HEK293 (cell line): Measurements from ENCODE around the gene MRNIP.

Experiments
- CTCF ChIA-PET: fragments of 350-600 bp; formaldehyde crosslinking; extraction: SDS; loops from one replicate; lab custom pipeline; 2021; ENCODE audit warnings: antibody characterized with exemption; lab: Yijun Ruan, JAX
- POLR2A ChIA-PET: fragments of 300-600 bp; formaldehyde crosslinking; extraction: SDS; loops from one replicate; lab custom pipeline; 2020; ENCODE audit warnings: antibody characterized with exemption, inconsistent platforms; lab: Yijun Ruan, JAX
- H3K27ac ChIP-seq: fragments of 200-500 bp; sonication (Bioruptor generic); 2 replicates; pipeline ENCODE4 v1.5.1; 2014; ENCODE audit warnings: low read depth, low read length, control low read depth, inconsistent platforms; ENCODE audit errors: extremely low read depth
- H3K36me3 ChIP-seq, 2 experiments: fragments of 200-500 bp in 1 of 2; sonication (Bioruptor generic) in 1 of 2; 1 replicate in 1 of 2; 2 replicates in 1 of 2; pipeline ENCODE4 v1.5.1; 2014 to 2017; ENCODE audit warnings: inconsistent platforms in 2 of 2, low read length in 2 of 2; ENCODE audit not compliant: control insufficient read depth in 2 of 2, insufficient read depth in 1 of 2
- H3K4me1 ChIP-seq: fragments of 200-500 bp; sonication (Bioruptor generic); 2 replicates; pipeline ENCODE4 v1.5.1; 2014; ENCODE audit warnings: mild to moderate bottlenecking, low read length, inconsistent platforms; ENCODE audit not compliant: control insufficient read depth, insufficient read depth
- H3K4me3 ChIP-seq: 2 replicates; pipeline ENCODE4 v1.5.1; 2011; ENCODE audit warnings: low read depth, mild to moderate bottlenecking, control low read depth, low read length, moderate library complexity
- H3K9me3 ChIP-seq: fragments of 200-500 bp; sonication (Bioruptor generic); 2 replicates; pipeline ENCODE4 v1.5.1; 2014; ENCODE audit warnings: low read depth, low read length, inconsistent platforms; ENCODE audit not compliant: control insufficient read depth, insufficient read depth
- GLI4 ChIP-seq: fragments of 450-650 bp; formaldehyde crosslinking; IDR thresholded peaks from 2 replicates; pipeline ENCODE4 v1.5.1; 2016; ENCODE audit warnings: missing biosample characterization, missing genetic modification characterization
- PRDM1 ChIP-seq: fragments of 450-650 bp; formaldehyde crosslinking; IDR thresholded peaks from 2 replicates; pipeline ENCODE4; 2016; ENCODE audit warnings: missing biosample characterization, missing genetic modification characterization
- PRDM2 ChIP-seq: fragments of 450-650 bp; formaldehyde crosslinking; IDR thresholded peaks from 2 replicates; pipeline ENCODE4 v1.5.1; 2016; ENCODE audit warnings: missing biosample characterization, missing genetic modification characterization, borderline replicate concordance
- SALL2 ChIP-seq: fragments of 450-650 bp; formaldehyde crosslinking; IDR thresholded peaks from 2 replicates; pipeline ENCODE4 v1.5.0; 2017; ENCODE audit warnings: missing biosample characterization, mild to moderate bottlenecking, missing genetic modification characterization, borderline replicate concordance
- TSHZ1 ChIP-seq: fragments of 450-650 bp; formaldehyde crosslinking; IDR thresholded peaks from 2 replicates; pipeline ENCODE4 v1.5.1; 2016; ENCODE audit warnings: missing biosample characterization, missing genetic modification characterization, borderline replicate concordance
- ZBTB21 ChIP-seq: fragments of 450-650 bp; formaldehyde crosslinking; IDR thresholded peaks from 2 replicates; pipeline ENCODE4 v1.5.1; 2017; ENCODE audit warnings: missing biosample characterization, missing genetic modification characterization
- ZBTB26 ChIP-seq: fragments of 450-650 bp; formaldehyde crosslinking; optimal IDR thresholded peaks from 2 replicates; pipeline ENCODE3; 2016; ENCODE audit warnings: missing biosample characterization, mild to moderate bottlenecking, missing genetic modification characterization
- ZEB2 ChIP-seq: fragments of 450-650 bp; formaldehyde crosslinking; IDR thresholded peaks from 2 replicates; pipeline ENCODE4 v1.5.1; 2016; ENCODE audit warnings: missing biosample characterization, missing genetic modification characterization
- ZFHX2 ChIP-seq: fragments of 450-650 bp; formaldehyde crosslinking; conservative IDR thresholded peaks from 2 replicates; pipeline ENCODE4 v1.5.1; 2016; ENCODE audit warnings: missing biosample characterization, missing genetic modification characterization
- ZNF155 ChIP-seq: fragments of 450-650 bp; formaldehyde crosslinking; IDR thresholded peaks from 2 replicates; pipeline ENCODE4 v1.5.1; 2016; ENCODE audit warnings: missing biosample characterization, missing genetic modification characterization
- ZNF24 ChIP-seq: fragments of 450-650 bp; formaldehyde crosslinking; IDR thresholded peaks from 2 replicates; pipeline ENCODE4 v1.5.1; 2016; ENCODE audit warnings: missing biosample characterization, missing genetic modification characterization
- ZNF449 ChIP-seq: fragments of 450-650 bp; formaldehyde crosslinking; IDR thresholded peaks from 2 replicates; pipeline ENCODE4 v1.5.1; 2017; ENCODE audit warnings: missing biosample characterization, mild to moderate bottlenecking, missing genetic modification characterization, moderate library complexity
- ZNF48 ChIP-seq: fragments of 450-650 bp; formaldehyde crosslinking; IDR thresholded peaks from 2 replicates; pipeline ENCODE4 v1.5.1; 2016; ENCODE audit warnings: missing biosample characterization, missing genetic modification characterization
- ZNF544 ChIP-seq: fragments of 450-650 bp; formaldehyde crosslinking; IDR thresholded peaks from 2 replicates; pipeline ENCODE4 v1.5.0; 2017; ENCODE audit warnings: missing biosample characterization, missing genetic modification characterization
- ZNF549 ChIP-seq: fragments of 450-650 bp; IDR thresholded peaks from 2 replicates; pipeline ENCODE4 v1.5.1; 2018; ENCODE audit warnings: missing biosample characterization, missing genetic modification characterization, mild to moderate bottlenecking, inconsistent platforms, moderate library complexity
- ZNF585B ChIP-seq: fragments of 450-650 bp; formaldehyde crosslinking; IDR thresholded peaks from 2 replicates; pipeline ENCODE4 v1.5.1; 2016; ENCODE audit warnings: missing biosample characterization, missing genetic modification characterization
- ZNF660 ChIP-seq: fragments of 450-650 bp; IDR thresholded peaks from 2 replicates; pipeline ENCODE4 v1.5.1; 2018; ENCODE audit warnings: missing biosample characterization, mild to moderate bottlenecking, missing genetic modification characterization
- ZSCAN5A ChIP-seq: fragments of 450-650 bp; formaldehyde crosslinking; IDR thresholded peaks from 2 replicates; pipeline ENCODE4 v1.5.1; 2016; ENCODE audit warnings: missing biosample characterization, missing genetic modification characterization

Gene MRNIP

GRCh38 chr5:179880066-179880650 lies 21.5 kb upstream of the MRNIP start:
- Histone ChIP-seq H3K4me1 (no peaks in the 10 kb centered on the region), H3K4me3 (no peak overlapping the region), H3K36me3 (peaks cover 28 to 88% of the 10 kb centered on the region in 2 experiments), H3K27ac (no peak overlapping the region), H3K9me3 (no peaks in the 10 kb centered on the region; the same call in 1 of the 2 replicates)
- CTCF ChIA-PET: no interaction called here
- TF ChIP-seq GLI4 (tag by site-specific recombination): no peak
- no peak for TF ChIP-seq ZSCAN5A (tag by site-specific recombination)
- no peak for TF ChIP-seq ZNF24 (tag by site-specific recombination)
- TF ChIP-seq ZEB2 (tag by site-specific recombination): no peak
- TF ChIP-seq ZNF544 (tag by site-specific recombination): no peak
- TF ChIP-seq PRDM2 (tag by site-specific recombination): no peak
- TF ChIP-seq ZNF660 (tag by site-specific recombination): no peak
- no peak for TF ChIP-seq ZNF48 (tag by site-specific recombination)
- TF ChIP-seq SALL2 (tag by site-specific recombination): no peak
- no peak for TF ChIP-seq ZNF155
- TF ChIP-seq ZNF549: no peak
- TF ChIP-seq ZBTB26 (tag by site-specific recombination): no peak
- TF ChIP-seq ZBTB21 (tag by site-specific recombination): no peak
- no peak for TF ChIP-seq ZFHX2
- no peak for TF ChIP-seq ZNF449 (tag by site-specific recombination)
- TF ChIP-seq TSHZ1 (tag by site-specific recombination): no peak
- TF ChIP-seq PRDM1 (tag by site-specific recombination): no peak
- no peak for TF ChIP-seq ZNF585B (tag by site-specific recombination)
- POLR2A ChIA-PET: no interaction called here
